Measurements from ENCODE around the gene THG1L. TPM values are rescaled to one million over a fixed set of nuclear protein-coding genes. Genes with fewer than 3 reads are reported as not detected.

Gene THG1L
- total and polyA plus RNA-seq, 3 donors from 2014 or later: 11.9 to 18.1 (median 14.0) TPM

GRCh38 chr5:157766442-157766841 is 35.2 kb downstream of the THG1L start:
- 94 to 98% methylated on average over 7 of the region's 7 CpGs for WGBS, 2 donors
- TF ChIP-seq POLR2A (IDR thresholded peaks at IDR 0.05) (no peak), CTCF (IDR thresholded peaks at IDR 0.05) (no peak)
- H3K27ac ChIP-seq: no peak overlapping the region
- DNase-seq: no peak
- no peaks in the 10 kb centered on the region for H3K36me3 ChIP-seq (ENCODE audit: low read depth, missing control alignments)
- no peak overlapping the region for H3K4me3 ChIP-seq
- H3K9me3 ChIP-seq: no peaks in the 10 kb centered on the region
- no peaks in the 10 kb centered on the region for H3K4me1 ChIP-seq
- intact Hi-C loops (cut with DNase I; ENCODE audit: low total_unique reads): no loop called here
- no peaks in the 10 kb centered on the region for H3K27me3 ChIP-seq

GRCh38 chr5:157766902-157767301 is 35.7 kb downstream of the THG1L start:
- DNase-seq: no peak
- Histone ChIP-seq H3K27ac (no peak overlapping the region), H3K36me3 (ENCODE audit: low read depth, missing control alignments) (no peaks in the 10 kb centered on the region), H3K9me3 (no peaks in the 10 kb centered on the region), H3K4me1 (no peaks in the 10 kb centered on the region), H3K27me3 (no peaks in the 10 kb centered on the region), H3K4me3 (no peak overlapping the region)
- WGBS, 2 donors: 62 to 86% methylated on average over 1 of the region's 1 CpG
- intact Hi-C loops (cut with DNase I; ENCODE audit: low total_unique reads): no loop called here
- TF ChIP-seq CTCF (IDR thresholded peaks at IDR 0.05) (no peak), POLR2A (IDR thresholded peaks at IDR 0.05) (no peak)

- DNase-seq: no peak
- Histone ChIP-seq H3K27me3 (no peaks in the 10 kb centered on the region), H3K9me3 (no peaks in the 10 kb centered on the region), H3K4me3 (no peak overlapping the region), H3K27ac (no peak overlapping the region), H3K36me3 (ENCODE audit: low read depth, missing control alignments) (no peaks in the 10 kb centered on the region), H3K4me1 (no peaks in the 10 kb centered on the region)
- TF ChIP-seq CTCF (IDR thresholded peaks at IDR 0.05): no peak
- no peak for TF ChIP-seq POLR2A (IDR thresholded peaks at IDR 0.05)
- intact Hi-C loops (cut with DNase I; ENCODE audit: low total_unique reads): no loop called here
- 89% methylated on average over 3 of the region's 3 CpGs for WGBS, 2 donors
Observed at GRCh38 chr5:157767689-157768088, 36.5 kb downstream of the THG1L start.

GRCh38 chr5:157770665-157771064 is 39.4 kb downstream of the THG1L start:
- no peak overlapping the region for H3K27ac ChIP-seq
- H3K9me3 ChIP-seq: no peaks in the 10 kb centered on the region
- H3K4me3 ChIP-seq: no peak overlapping the region
- WGBS, 2 donors: 92 to 95% methylated on average over 4 of the region's 4 CpGs
- intact Hi-C loops (cut with DNase I; ENCODE audit: low total_unique reads): no loop called here
- H3K36me3 ChIP-seq (ENCODE audit: low read depth, missing control alignments): no peaks in the 10 kb centered on the region
- DNase-seq: no peak
- no peaks in the 10 kb centered on the region for H3K4me1 ChIP-seq
- no peaks in the 10 kb centered on the region for H3K27me3 ChIP-seq
- TF ChIP-seq POLR2A (IDR thresholded peaks at IDR 0.05) (no peak), CTCF (IDR thresholded peaks at IDR 0.05) (no peak)

- no peak overlapping the region for H3K27ac ChIP-seq
- no peaks in the 10 kb centered on the region for H3K36me3 ChIP-seq (ENCODE audit: low read depth, missing control alignments)
- intact Hi-C loops (cut with DNase I; ENCODE audit: low total_unique reads): no loop called here
- no peak for DNase-seq
- H3K4me1 ChIP-seq: no peaks in the 10 kb centered on the region
- H3K9me3 ChIP-seq: no peaks in the 10 kb centered on the region
- H3K4me3 ChIP-seq: no peak overlapping the region
- 82 to 87% methylated on average over 10 of the region's 10 CpGs for WGBS, 2 donors
- no peaks in the 10 kb centered on the region for H3K27me3 ChIP-seq
- TF ChIP-seq POLR2A (IDR thresholded peaks at IDR 0.05) (no peak), CTCF (IDR thresholded peaks at IDR 0.05) (no peak)
Observed at GRCh38 chr5:157772127-157772526, 40.9 kb downstream of the THG1L start.

Data from testis (tissue), 3 donors.